ENCODE results near the gene DEUP1.

Gene DEUP1

DNA sequence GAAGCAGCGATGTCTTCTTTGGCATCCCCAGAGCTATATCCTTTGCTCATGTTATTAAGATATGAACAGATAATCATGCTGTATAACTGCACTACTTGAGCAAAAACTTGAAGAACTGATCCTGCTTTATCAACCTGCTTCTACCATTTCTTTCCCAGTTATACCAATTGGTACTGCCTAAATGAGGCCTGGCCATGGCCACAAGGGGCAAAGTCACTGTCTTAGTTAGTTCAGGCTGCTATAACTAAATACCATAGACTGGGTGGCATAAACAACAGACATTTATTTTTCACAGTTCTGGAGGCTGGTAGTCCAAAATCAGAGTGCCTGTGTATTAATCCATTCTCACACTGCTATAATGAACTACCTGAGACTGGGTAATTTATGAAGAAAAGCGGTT, 37.5 kb downstream of the DEUP1 start:
- no peaks in the 10 kb centered on the region for H3K27me3 ChIP-seq (ENCODE audit: insufficient read depth, low read length, poor library complexity)
- TF ChIP-seq, protein P1, sequence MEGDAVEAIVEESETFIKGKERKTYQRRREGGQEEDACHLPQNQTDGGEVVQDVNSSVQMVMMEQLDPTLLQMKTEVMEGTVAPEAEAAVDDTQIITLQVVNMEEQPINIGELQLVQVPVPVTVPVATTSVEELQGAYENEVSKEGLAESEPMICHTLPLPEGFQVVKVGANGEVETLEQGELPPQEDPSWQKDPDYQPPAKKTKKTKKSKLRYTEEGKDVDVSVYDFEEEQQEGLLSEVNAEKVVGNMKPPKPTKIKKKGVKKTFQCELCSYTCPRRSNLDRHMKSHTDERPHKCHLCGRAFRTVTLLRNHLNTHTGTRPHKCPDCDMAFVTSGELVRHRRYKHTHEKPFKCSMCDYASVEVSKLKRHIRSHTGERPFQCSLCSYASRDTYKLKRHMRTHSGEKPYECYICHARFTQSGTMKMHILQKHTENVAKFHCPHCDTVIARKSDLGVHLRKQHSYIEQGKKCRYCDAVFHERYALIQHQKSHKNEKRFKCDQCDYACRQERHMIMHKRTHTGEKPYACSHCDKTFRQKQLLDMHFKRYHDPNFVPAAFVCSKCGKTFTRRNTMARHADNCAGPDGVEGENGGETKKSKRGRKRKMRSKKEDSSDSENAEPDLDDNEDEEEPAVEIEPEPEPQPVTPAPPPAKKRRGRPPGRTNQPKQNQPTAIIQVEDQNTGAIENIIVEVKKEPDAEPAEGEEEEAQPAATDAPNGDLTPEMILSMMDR (IDR thresholded peaks at IDR 0.05; ENCODE audit: borderline replicate concordance, extremely low read depth, low read length, poor library complexity, severe bottlenecking): no peak
- no peak for TF ChIP-seq EZH2 (IDR thresholded peaks at IDR 0.05; ENCODE audit: borderline replicate concordance, low read depth, low read length, severe bottlenecking)

DNA sequence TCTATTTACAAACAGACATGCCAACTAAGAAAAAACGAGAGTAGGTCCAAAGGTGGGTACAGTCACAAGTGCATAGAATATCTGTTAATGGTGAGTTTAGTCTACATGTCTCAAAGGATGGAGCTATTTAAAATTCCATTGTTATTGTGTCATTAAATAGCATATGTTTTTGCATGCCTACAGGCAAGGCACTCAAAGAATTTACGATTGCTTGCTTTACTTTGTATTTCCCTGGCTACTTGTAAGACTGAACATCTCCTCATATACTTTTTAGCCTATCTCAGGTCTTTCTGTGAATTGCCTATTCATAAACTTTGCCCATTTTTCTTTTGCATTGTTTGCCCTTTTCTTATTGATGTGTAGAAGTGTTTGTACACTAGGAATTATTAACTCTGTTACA, 39.7 kb downstream of the DEUP1 start:
- H2AFZ ChIP-seq (ENCODE audit: low read depth, low read length): no peak overlapping the region
- no peak overlapping the region for H3K9ac ChIP-seq (ENCODE audit: low read depth, low read length)
- H3K27me3 ChIP-seq (ENCODE audit: insufficient read depth, low read length, poor library complexity): no peaks in the 10 kb centered on the region
- no peaks in the 10 kb centered on the region for H3K79me2 ChIP-seq (ENCODE audit: insufficient read depth, low read length)
- H3K4me2 ChIP-seq (ENCODE audit: insufficient read depth, low read length): no peak overlapping the region
- H3K36me3 ChIP-seq (ENCODE audit: insufficient read depth, low read length): no peaks in the 10 kb centered on the region
- H3K27ac ChIP-seq (ENCODE audit: low read length): no peak overlapping the region
- H3K4me3 ChIP-seq (ENCODE audit: low read depth in 1 of 2, low read length in 2 of 2): no peak overlapping the region
- TF ChIP-seq EZH2 (IDR thresholded peaks at IDR 0.05; ENCODE audit: borderline replicate concordance, low read depth, low read length, severe bottlenecking): no peak
- TF ChIP-seq, protein P1 (IDR thresholded peaks at IDR 0.05; ENCODE audit: borderline replicate concordance, extremely low read depth, low read length, poor library complexity, severe bottlenecking): no peak
- ATAC-seq (ENCODE audit: insufficient read depth, low read depth) (no peak), DNase-seq (no peak)
- H3K9me3 ChIP-seq (ENCODE audit: insufficient read depth, low read length, severe bottlenecking): no peaks in the 10 kb centered on the region
- H3K4me1 ChIP-seq (ENCODE audit: insufficient read depth, low read length): no peaks in the 10 kb centered on the region
- no peaks in the 10 kb centered on the region for H4K20me1 ChIP-seq (ENCODE audit: insufficient read depth, low read length)

More for the DNA sequence above, 37.5 kb downstream of the DEUP1 start:
- ATAC-seq (ENCODE audit: insufficient read depth, low read depth) (no peak), DNase-seq (no peak)
- Histone ChIP-seq H3K9me3 (ENCODE audit: insufficient read depth, low read length, severe bottlenecking) (no peaks in the 10 kb centered on the region), H3K36me3 (ENCODE audit: insufficient read depth, low read length) (no peaks in the 10 kb centered on the region), H3K27ac (ENCODE audit: low read length) (no peak overlapping the region), H2AFZ (ENCODE audit: low read depth, low read length) (no peak overlapping the region), H3K4me2 (ENCODE audit: insufficient read depth, low read length) (no peak overlapping the region), H3K4me1 (ENCODE audit: insufficient read depth, low read length) (no peaks in the 10 kb centered on the region), H4K20me1 (ENCODE audit: insufficient read depth, low read length) (no peaks in the 10 kb centered on the region), H3K4me3 (ENCODE audit: low read depth in 1 of 2, low read length in 2 of 2) (no peak overlapping the region), H3K79me2 (ENCODE audit: insufficient read depth, low read length) (no peaks in the 10 kb centered on the region), H3K9ac (ENCODE audit: low read depth, low read length) (no peak overlapping the region)

DNA sequence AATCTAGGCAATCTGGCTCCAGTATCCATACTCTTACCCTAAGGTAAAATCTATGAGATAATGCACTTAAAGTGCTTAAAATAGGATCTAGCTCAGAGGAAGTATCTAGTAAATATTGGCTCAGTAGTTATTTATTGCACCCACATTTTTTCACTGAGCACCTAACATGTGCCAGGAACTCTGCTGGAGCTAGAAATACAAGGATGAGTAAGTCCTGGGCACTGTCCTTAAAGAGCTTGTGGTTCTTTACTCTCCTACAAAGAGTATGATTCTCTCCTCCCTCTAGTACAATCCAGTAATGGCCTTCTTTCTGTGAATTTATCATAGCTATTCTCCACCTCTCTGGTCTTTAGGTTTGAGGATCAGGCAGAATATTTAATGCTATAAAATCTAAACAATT, 59.2 kb downstream of the DEUP1 start:
- no peaks in the 10 kb centered on the region for H3K36me3 ChIP-seq (ENCODE audit: insufficient read depth, low read length)
- H3K27ac ChIP-seq (ENCODE audit: low read length): no peak overlapping the region
- no peaks in the 10 kb centered on the region for H3K4me1 ChIP-seq (ENCODE audit: insufficient read depth, low read length)
- H4K20me1 ChIP-seq (ENCODE audit: insufficient read depth, low read length): no peaks in the 10 kb centered on the region
- no peak overlapping the region for H3K4me2 ChIP-seq (ENCODE audit: insufficient read depth, low read length)
- H3K4me3 ChIP-seq (ENCODE audit: low read depth in 1 of 2, low read length in 2 of 2): no peak overlapping the region
- DNase-seq (no peak), ATAC-seq (ENCODE audit: insufficient read depth, low read depth) (no peak)
- H3K9ac ChIP-seq (ENCODE audit: low read depth, low read length): no peak overlapping the region
- H3K79me2 ChIP-seq (ENCODE audit: insufficient read depth, low read length): no peaks in the 10 kb centered on the region
- peaks cover 4% of the 10 kb centered on the region for H3K27me3 ChIP-seq (ENCODE audit: insufficient read depth, low read length, poor library complexity)
- no peaks in the 10 kb centered on the region for H3K9me3 ChIP-seq (ENCODE audit: insufficient read depth, low read length, severe bottlenecking)
- H2AFZ ChIP-seq (ENCODE audit: low read depth, low read length): no peak overlapping the region
- no peak for TF ChIP-seq EZH2 (IDR thresholded peaks at IDR 0.05; ENCODE audit: borderline replicate concordance, low read depth, low read length, severe bottlenecking)
- TF ChIP-seq, protein P1 (IDR thresholded peaks at IDR 0.05; ENCODE audit: borderline replicate concordance, extremely low read depth, low read length, poor library complexity, severe bottlenecking): no peak

DNA sequence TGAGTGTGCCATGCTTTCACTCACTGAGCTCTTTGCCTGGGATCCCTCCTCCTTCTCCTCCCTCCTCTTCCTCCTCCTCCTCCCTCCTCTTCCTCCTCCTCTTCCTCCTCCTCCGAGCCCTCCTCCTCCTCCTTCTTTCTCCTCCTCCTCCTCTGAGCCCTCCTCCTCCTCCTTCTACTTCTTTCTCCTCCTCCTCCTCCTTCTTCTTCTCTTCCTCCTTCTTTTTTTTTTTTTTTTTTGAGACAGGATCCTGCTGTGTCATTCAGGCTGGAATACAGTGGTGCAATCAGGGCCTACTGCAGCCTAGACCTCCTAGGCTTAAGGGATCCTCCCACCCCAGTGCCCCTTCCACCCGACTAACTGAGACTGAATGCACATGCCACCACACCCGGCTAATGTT, 62.3 kb downstream of the DEUP1 start:
- TF ChIP-seq, protein P1 (IDR thresholded peaks at IDR 0.05; ENCODE audit: borderline replicate concordance, extremely low read depth, low read length, poor library complexity, severe bottlenecking): no peak
- H3K4me2 ChIP-seq (ENCODE audit: insufficient read depth, low read length): no peak overlapping the region
- H2AFZ ChIP-seq (ENCODE audit: low read depth, low read length): no peak overlapping the region
- ATAC-seq (ENCODE audit: insufficient read depth, low read depth): no peak
- no peak for DNase-seq
- H4K20me1 ChIP-seq (ENCODE audit: insufficient read depth, low read length): no peaks in the 10 kb centered on the region
- no peak overlapping the region for H3K4me3 ChIP-seq (ENCODE audit: low read depth in 1 of 2, low read length in 2 of 2)
- peaks cover 4% of the 10 kb centered on the region for H3K27me3 ChIP-seq (ENCODE audit: insufficient read depth, low read length, poor library complexity)
- no peak overlapping the region for H3K27ac ChIP-seq (ENCODE audit: low read length)
- H3K4me1 ChIP-seq (ENCODE audit: insufficient read depth, low read length): no peaks in the 10 kb centered on the region
- no peaks in the 10 kb centered on the region for H3K9me3 ChIP-seq (ENCODE audit: insufficient read depth, low read length, severe bottlenecking)
- no peaks in the 10 kb centered on the region for H3K79me2 ChIP-seq (ENCODE audit: insufficient read depth, low read length)
- no peak overlapping the region for H3K9ac ChIP-seq (ENCODE audit: low read depth, low read length)
- H3K36me3 ChIP-seq (ENCODE audit: insufficient read depth, low read length): no peaks in the 10 kb centered on the region

All from DND-41 (cell line).